ENCODE results near the gene PDE6G. TPM values are rescaled to one million over a fixed set of nuclear protein-coding genes. Genes with fewer than 3 reads are reported as not detected.

PDE6G gene
- 1 to 10 TPM in 2 of 9 donors, under 1 TPM in 1, not detected in 6; 0.73 to 2.3 (median 1.5) TPM for total RNA-seq
- under 1 TPM in 1 of 2 donors, not detected in 1; 0.67 TPM for polyA plus RNA-seq
- long read RNA-seq, donor 1: 0 reads
- long read RNA-seq, donor 2: 0 reads
- long read RNA-seq, donor 3: 0 reads

DNA sequence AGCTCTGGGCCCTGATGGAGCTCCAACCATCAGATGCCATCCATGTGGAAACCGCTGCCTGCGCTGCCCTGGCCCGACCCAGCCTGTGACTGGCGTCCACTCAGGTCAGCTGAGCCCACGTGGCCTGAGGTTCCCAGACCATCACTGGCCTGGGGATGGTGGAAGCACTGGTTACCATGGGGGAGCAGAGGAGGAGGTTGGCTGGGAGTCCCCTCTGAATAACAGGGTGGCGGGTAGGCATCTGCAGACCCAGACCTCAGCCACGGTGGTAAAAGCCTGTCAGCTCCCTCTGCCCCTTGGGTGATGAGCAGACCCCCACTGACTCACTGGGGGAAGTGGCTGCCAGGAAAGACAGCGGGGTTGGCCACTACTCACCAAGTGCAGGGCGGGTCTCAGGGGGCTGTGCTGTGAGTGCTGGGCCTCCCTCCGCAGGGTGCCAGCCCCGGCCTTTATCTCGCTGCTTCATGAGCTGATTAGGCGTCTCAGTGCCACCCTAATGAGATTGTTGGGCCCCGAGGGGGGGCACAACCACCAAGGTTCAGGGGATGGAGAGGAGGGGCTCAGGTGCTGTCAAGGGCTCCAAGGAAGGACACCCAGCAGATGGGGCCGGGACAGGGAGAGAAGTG, at the start of gene PDE6G:
TSS of gene PDE6G (minus strand) at position 425 of the 626 bp plus-strand sequence. CDS start 3,237 bp downstream, outside the sequence.
- peaks cover 0 to 26% (median 0%) of the 10 kb centered on the region in 9 donors for H3K27me3 ChIP-seq
- H3K9me3 ChIP-seq: no peaks in the 10 kb centered on the region
- H3K36me3 ChIP-seq: no peaks in the 10 kb centered on the region
- TF ChIP-seq, protein P1, sequence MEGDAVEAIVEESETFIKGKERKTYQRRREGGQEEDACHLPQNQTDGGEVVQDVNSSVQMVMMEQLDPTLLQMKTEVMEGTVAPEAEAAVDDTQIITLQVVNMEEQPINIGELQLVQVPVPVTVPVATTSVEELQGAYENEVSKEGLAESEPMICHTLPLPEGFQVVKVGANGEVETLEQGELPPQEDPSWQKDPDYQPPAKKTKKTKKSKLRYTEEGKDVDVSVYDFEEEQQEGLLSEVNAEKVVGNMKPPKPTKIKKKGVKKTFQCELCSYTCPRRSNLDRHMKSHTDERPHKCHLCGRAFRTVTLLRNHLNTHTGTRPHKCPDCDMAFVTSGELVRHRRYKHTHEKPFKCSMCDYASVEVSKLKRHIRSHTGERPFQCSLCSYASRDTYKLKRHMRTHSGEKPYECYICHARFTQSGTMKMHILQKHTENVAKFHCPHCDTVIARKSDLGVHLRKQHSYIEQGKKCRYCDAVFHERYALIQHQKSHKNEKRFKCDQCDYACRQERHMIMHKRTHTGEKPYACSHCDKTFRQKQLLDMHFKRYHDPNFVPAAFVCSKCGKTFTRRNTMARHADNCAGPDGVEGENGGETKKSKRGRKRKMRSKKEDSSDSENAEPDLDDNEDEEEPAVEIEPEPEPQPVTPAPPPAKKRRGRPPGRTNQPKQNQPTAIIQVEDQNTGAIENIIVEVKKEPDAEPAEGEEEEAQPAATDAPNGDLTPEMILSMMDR (IDR thresholded peaks at IDR 0.05): no peak
- no peak for TF ChIP-seq POLR2A (IDR thresholded peaks at IDR 0.05)
- WGBS, 4 donors: 78 to 88% (median 81%) methylated on average over 7 to 15 of the region's 15 CpGs
- intact Hi-C loops (cut with DNase I): no loop called here
- no peak within 1 kb of the TSS for H3K4me3 ChIP-seq
- no peak within 1 kb of the TSS for H3K27ac ChIP-seq
- DNase-seq: no peak
- peaks cover 0 to 15% (median 0%) of the 10 kb centered on the region in 12 donors for H3K4me1 ChIP-seq
- no peak for ATAC-seq

DNA sequence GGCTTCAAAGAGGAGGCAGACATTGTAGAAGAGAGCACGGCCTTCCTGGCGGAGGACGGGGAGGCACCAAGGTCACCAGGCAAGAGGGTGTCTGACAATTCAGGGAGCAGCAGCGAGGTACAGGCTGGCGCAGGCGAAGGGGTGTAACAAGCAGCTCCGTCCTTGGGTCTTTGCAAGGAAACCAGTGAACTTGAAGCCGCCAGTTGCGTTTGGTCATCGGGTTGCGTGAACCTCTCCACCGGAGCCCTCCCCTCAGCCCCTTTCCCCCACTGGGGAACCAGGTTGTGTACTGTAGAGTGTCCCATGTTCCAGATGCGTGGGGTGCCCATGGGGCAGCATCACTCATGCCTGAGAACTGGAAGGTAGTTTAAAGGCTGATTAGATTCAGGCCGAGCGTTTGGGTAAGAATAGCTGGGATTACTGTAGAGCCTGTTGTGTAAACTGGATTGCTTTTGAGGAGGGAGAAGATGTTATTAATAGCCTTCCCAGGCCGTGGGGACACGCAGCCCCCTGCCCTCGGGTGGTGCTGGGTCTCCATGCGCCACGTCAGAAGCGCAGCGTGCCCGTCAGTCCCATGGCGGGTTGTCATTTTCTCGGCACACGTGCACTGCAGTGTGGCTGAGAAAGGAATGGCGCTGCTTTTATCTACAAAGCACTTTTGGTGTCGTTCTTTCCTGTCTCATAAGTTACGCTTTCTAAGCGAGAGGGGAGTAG, 49.3 kb upstream of the PDE6G start:
- Histone ChIP-seq H3K4me1 (peaks cover 0 to 40% (median 32%) of the 10 kb centered on the region in 12 donors), H3K4me3 (no peak overlapping the region), H3K27me3 (no peaks in the 10 kb centered on the region), H3K27ac (no peak overlapping the region), H3K36me3 (peaks cover 0 to 57% (median 47%) of the 10 kb centered on the region in 9 donors), H3K9me3 (no peaks in the 10 kb centered on the region)
- ATAC-seq (no peak), DNase-seq (no peak)
- 89 to 93% (median 91%) methylated on average over 29 to 30 of the region's 30 CpGs for whole genome bisulfite sequencing, 4 donors
- intact Hi-C loops (cut with DNase I): no loop called here
- TF ChIP-seq, protein P1 (IDR thresholded peaks at IDR 0.05): no peak
- TF ChIP-seq POLR2A (IDR thresholded peaks at IDR 0.05): no peak

DNA sequence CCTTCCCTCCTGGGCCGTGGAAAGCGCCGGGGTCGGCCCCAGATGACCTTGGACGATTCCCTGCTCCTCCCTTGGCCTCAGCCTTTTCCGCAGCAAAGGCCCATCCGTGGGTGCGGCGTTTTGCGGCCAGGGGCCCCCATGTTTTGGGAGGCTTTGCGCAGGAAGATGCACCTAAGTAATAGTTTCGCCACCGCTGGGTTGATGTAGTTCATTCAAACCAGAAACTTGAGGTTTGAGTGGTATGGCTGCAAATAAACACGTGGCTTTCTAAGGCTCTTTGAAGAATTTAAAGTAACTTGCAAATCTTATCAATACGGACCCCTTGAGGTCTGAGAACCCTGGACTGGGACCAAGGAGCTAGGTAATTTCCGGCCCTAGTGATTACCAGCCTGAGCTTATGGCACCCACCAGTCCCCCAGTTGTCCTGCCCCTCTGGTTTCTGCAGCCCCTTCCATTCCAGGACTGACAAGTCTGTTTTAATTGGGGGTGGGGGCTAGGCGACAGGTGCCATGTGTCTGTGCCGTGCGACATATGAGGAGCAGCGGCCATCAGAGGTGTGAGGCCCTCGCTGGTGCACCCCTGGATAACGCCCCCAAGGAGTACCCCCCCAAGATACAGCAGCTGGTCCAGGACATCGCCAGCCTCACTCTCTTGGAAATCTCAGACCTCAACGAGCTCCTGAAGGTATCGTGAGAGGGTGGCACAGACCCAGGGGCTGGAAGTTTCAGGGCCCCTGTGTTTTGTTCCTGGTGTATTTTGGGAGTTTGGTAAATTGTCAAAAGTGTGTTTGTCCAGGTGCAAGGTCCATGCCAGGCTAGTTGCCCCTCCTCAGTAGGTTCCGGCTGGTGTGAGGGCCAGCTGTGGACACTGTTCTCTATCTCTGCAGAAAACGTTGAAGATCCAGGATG, 47.7 kb upstream of the PDE6G start:
- 21 to 26% (median 23%) methylated on average over 20 to 27 of the region's 27 CpGs for WGBS, 4 donors
- Histone ChIP-seq H3K27ac (peak overlapping the region; percentile 41 to 97 (median 92)), H3K27me3 (no peaks in the 10 kb centered on the region), H3K9me3 (no peaks in the 10 kb centered on the region), H3K4me3 (peak overlapping the region; percentile 66 to 99 (median 88)), H3K36me3 (peaks cover 0 to 74% (median 59%) of the 10 kb centered on the region in 9 donors), H3K4me1 (peaks cover 0 to 36% (median 28%) of the 10 kb centered on the region in 12 donors)
- DNase-seq (no peak), ATAC-seq (peak in 1 of 4 donors; percentile 23)
- intact Hi-C loops (cut with DNase I): no loop called here
- TF ChIP-seq POLR2A (IDR thresholded peaks at IDR 0.05): no peak
- TF ChIP-seq, protein P1 (IDR thresholded peaks at IDR 0.05): no peak

Data from heart left ventricle (tissue), 16 donors.